Dendritic cell treated with granulocyte-macrophage colony-stimulating factor and Interleukin-4, amounts not matched to agents 40 ng/mL and 50 ng/mL, for 4 days (primary cell): ENCODE measurements around the gene NDUFA5.

ENCODE experiments used
- H3K27ac Mint-ChIP-seq: one replicate; pipeline ENCODE4 v1.8.0; 2022; ENCODE audit warnings: mild to moderate bottlenecking, mixed read lengths
- H3K27me3 Mint-ChIP-seq: one replicate; pipeline ENCODE4 v1.8.0; 2022; ENCODE audit warnings: mild to moderate bottlenecking, mixed read lengths
- H3K36me3 Mint-ChIP-seq: one replicate; pipeline ENCODE4 v1.8.0; 2022; ENCODE audit warnings: low read depth, mixed read lengths
- H3K4me1 Mint-ChIP-seq: one replicate; pipeline ENCODE4 v1.8.0; 2022; ENCODE audit warnings: low read depth, mixed read lengths
- H3K4me3 Mint-ChIP-seq: one replicate; pipeline ENCODE4 v1.8.0; 2022; ENCODE audit warnings: mild to moderate bottlenecking, moderate library complexity, mixed read lengths
- H3K9me3 Mint-ChIP-seq: one replicate; pipeline ENCODE4 v1.8.0; 2022; ENCODE audit warnings: mixed read lengths
- intact Hi-C: fragments of 100-400 bp; cut with micrococcal nuclease; formaldehyde crosslinking; loops from one replicate; pipeline ENCODE4 v1.15.0; 2022

NDUFA5 gene

DNA sequence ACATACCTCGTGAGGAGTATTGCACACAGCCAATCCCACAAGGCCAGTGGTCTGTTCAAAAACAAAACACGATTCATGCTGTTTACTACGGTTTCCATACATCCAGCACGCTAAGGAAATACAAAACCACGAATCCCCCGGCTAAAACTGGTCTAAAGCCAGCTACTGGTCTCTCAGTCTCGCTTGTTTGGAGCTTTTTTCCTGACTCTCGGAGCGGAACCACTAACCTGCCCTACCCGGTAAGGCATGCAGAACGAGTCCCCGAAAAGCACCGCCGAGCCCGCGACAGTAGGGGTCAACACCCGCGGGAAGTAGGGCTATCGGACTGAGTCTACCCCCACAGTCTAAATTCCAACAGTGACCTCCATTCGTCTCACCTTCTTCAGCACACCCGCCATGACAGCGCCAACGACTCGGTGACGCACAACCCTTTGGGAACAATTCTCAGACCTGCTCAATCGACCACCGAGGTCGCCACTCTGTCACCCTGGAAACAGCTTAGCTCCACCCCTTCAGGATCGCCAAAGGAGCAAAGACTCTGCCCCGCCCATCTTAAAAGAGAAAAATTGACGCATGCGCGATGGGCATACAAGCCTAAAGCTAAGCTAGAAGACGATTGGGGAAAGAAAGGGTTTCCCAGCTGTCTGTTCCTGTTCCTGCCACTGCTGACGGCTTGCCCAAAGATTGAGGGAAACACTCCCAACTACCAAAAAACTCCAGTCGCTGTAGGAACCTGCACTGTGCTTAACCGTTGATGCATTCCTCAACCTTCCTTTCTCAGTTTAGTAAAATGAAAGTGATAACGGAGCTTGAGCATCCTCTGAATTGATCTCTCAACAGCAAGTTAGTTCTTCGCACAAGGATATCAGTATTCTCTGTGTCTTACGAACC is at the start of gene NDUFA5:
Gene NDUFA5 (minus strand): TSS at position 421 of the 891 bp plus-strand sequence. CDS start 23 bp downstream, at position 398.
- Mint-ChIP-seq H3K4me1 (peaks cover 6% of the 10 kb centered on the region), H3K27me3 (peaks cover 16% of the 10 kb centered on the region), H3K27ac (no peak within 1 kb of the TSS), H3K36me3 (peaks cover 11% of the 10 kb centered on the region), H3K4me3 (no peak within 1 kb of the TSS), H3K9me3 (no peaks in the 10 kb centered on the region)
- intact Hi-C loops: loop anchor here (1.0 to 2.0 kb wide), 2 partner anchors 23 to 191 kb away; partner anchors contain the start of genes IQUB and WASL

GRCh38 chr7:123604739-123605138 is 47.1 kb upstream of the NDUFA5 start:
- Mint-ChIP-seq H3K9me3 (no peaks in the 10 kb centered on the region), H3K4me1 (no peaks in the 10 kb centered on the region), H3K27me3 (no peaks in the 10 kb centered on the region)

DNA sequence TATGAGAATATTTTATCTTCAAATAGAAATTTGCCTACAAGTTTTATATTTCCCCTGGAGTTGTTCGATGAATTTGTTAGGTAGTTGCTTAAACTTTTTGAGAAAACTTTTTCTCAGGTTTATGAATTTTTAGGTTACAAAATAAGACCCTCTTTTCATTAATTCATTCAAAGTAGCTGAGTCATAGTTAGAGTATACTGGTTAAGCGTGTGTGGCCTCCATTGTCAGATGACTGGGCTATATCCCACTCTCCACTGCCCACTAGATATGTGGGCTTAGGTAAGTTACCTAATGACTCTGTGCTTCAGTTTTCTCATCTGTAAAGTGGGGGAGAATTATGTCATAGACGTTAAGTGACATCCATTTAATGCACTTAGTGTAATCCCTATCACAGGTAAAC is 45.0 kb upstream of the NDUFA5 start:
- H3K4me1 Mint-ChIP-seq: no peaks in the 10 kb centered on the region

More at GRCh38 chr7:123604739-123605138, 47.1 kb upstream of the NDUFA5 start:
- intact Hi-C loops: no loop called here
- Mint-ChIP-seq H3K27ac (no peak overlapping the region), H3K36me3 (no peaks in the 10 kb centered on the region), H3K4me3 (no peak overlapping the region)

DNA sequence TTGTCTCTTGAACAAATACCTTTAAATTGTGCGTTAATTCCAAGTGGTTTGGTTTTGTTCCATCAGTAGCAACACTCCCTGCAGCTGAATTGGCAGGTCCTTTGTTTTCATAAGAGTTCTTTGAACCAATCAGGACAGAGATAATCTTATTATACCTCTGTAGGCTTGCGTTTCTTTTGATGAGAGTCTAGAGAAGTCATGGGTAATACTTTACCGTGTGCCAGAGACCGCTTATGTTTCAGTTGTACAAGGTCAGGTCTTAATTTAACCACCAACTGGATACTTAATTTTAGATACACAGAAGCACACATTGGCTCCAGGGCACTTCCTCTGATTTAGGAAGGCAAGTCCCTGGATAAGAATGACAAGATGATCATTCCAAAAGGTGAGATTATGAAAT is 43.9 kb upstream of the NDUFA5 start, which contains the start of gene ASB15:
Gene ASB15 (plus strand): TSS at position 292 of the 400 bp plus-strand sequence. CDS start 12,682 bp downstream, outside the sequence.
- Mint-ChIP-seq H3K4me1 (no peaks in the 10 kb centered on the region), H3K36me3 (no peaks in the 10 kb centered on the region), H3K27ac (no peak within 1 kb of the TSS), H3K4me3 (no peak within 1 kb of the TSS), H3K27me3 (no peaks in the 10 kb centered on the region), H3K9me3 (no peaks in the 10 kb centered on the region)
- intact Hi-C loops: no loop called here

More for the DNA sequence above, 45.0 kb upstream of the NDUFA5 start:
- Mint-ChIP-seq H3K9me3 (no peaks in the 10 kb centered on the region), H3K36me3 (no peaks in the 10 kb centered on the region), H3K27ac (no peak overlapping the region), H3K4me3 (no peak overlapping the region), H3K27me3 (no peaks in the 10 kb centered on the region)
- intact Hi-C loops: no loop called here

DNA sequence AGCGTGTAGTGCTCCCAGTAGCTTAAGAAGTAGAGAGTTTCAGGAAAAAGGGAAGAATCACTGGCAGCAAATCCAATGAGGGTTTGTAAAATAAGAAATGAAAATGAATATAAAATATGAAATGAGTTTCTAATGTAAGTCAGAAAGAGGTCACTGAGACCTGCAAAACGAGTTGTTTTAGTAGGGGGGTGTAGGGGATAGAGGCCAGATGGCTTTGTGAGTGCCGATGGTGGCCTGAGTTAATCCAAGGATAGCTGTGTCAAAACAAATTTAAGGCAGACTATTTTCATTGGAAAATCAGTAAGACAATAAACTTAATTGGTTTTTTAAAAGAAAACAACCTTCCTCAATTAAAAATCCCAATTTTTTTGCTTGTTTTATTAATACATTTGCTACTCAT is 43.3 kb upstream of the NDUFA5 start:
- no peaks in the 10 kb centered on the region for H3K9me3 Mint-ChIP-seq
- no peaks in the 10 kb centered on the region for H3K36me3 Mint-ChIP-seq
- no peak overlapping the region for H3K27ac Mint-ChIP-seq
- intact Hi-C loops: no loop called here
- no peaks in the 10 kb centered on the region for H3K4me1 Mint-ChIP-seq
- no peaks in the 10 kb centered on the region for H3K27me3 Mint-ChIP-seq
- H3K4me3 Mint-ChIP-seq: no peak overlapping the region

DNA sequence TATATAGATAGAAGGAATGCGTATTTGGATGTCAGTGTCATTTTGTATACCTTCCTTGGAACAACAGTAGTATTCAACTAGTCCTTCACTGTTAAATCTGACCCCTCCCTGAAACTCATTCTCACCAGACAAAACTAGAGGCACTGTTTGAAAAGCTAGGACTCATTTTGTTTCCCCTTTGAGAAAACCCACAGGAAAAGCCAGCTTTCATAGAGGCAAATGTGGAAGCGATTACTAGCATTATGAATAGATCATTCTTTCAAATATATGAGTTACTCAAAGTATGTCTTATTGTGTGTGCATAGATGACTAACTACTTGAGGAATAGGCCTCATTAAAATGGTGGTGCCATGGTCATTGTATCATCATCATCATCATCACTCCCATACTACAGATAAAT is 42.1 kb upstream of the NDUFA5 start:
- no peaks in the 10 kb centered on the region for H3K36me3 Mint-ChIP-seq
- H3K4me1 Mint-ChIP-seq: no peaks in the 10 kb centered on the region
- H3K4me3 Mint-ChIP-seq: no peak overlapping the region
- H3K27ac Mint-ChIP-seq: no peak overlapping the region
- no peaks in the 10 kb centered on the region for H3K9me3 Mint-ChIP-seq
- H3K27me3 Mint-ChIP-seq: no peaks in the 10 kb centered on the region
- intact Hi-C loops: no loop called here

GRCh38 chr7:123598657-123599056 is 41.0 kb upstream of the NDUFA5 start:
- H3K4me1 Mint-ChIP-seq: no peaks in the 10 kb centered on the region
- H3K27me3 Mint-ChIP-seq: no peaks in the 10 kb centered on the region
- H3K36me3 Mint-ChIP-seq: no peaks in the 10 kb centered on the region
- intact Hi-C loops: no loop called here
- no peak overlapping the region for H3K4me3 Mint-ChIP-seq
- H3K27ac Mint-ChIP-seq: no peak overlapping the region
- no peaks in the 10 kb centered on the region for H3K9me3 Mint-ChIP-seq

DNA sequence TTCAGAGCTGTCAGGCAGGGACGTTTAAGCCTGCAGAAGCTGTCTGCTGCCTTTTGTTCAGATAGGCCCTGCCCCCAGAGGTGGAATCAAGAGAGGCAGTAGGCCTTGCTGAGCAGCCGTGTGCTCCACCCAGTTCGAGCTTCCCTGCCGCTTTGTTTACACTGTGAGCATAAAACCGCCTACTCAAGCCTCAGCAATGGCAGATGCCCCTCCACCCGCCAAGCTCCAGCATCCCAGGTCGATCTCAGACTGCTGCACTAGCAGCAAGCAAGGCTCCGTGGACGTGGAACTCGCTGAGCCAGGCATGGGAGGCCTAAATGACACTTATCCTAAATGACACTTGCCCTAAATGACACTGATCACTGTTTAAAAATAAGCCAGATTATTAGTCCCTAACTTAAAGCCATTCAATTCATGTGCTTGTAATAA is 37.2 kb upstream of the NDUFA5 start:
- H3K4me1 Mint-ChIP-seq: no peaks in the 10 kb centered on the region
- H3K36me3 Mint-ChIP-seq: no peaks in the 10 kb centered on the region
- no peaks in the 10 kb centered on the region for H3K9me3 Mint-ChIP-seq
- no peaks in the 10 kb centered on the region for H3K27me3 Mint-ChIP-seq
- intact Hi-C loops: no loop called here
- H3K27ac Mint-ChIP-seq: no peak overlapping the region
- H3K4me3 Mint-ChIP-seq: no peak overlapping the region

GRCh38 chr7:123588376-123588775 is 30.8 kb upstream of the NDUFA5 start:
- H3K27ac Mint-ChIP-seq: no peak overlapping the region
- intact Hi-C loops: no loop called here
- no peak overlapping the region for H3K4me3 Mint-ChIP-seq
- H3K4me1 Mint-ChIP-seq: no peaks in the 10 kb centered on the region
- no peaks in the 10 kb centered on the region for H3K9me3 Mint-ChIP-seq
- H3K27me3 Mint-ChIP-seq: no peaks in the 10 kb centered on the region
- H3K36me3 Mint-ChIP-seq: no peaks in the 10 kb centered on the region

GRCh38 chr7:123583821-123584220 is 26.2 kb upstream of the NDUFA5 start:
- H3K27me3 Mint-ChIP-seq: peaks cover 3% of the 10 kb centered on the region
- no peak overlapping the region for H3K27ac Mint-ChIP-seq
- H3K4me3 Mint-ChIP-seq: no peak overlapping the region
- intact Hi-C loops: no loop called here
- H3K9me3 Mint-ChIP-seq: no peaks in the 10 kb centered on the region
- no peaks in the 10 kb centered on the region for H3K36me3 Mint-ChIP-seq
- no peaks in the 10 kb centered on the region for H3K4me1 Mint-ChIP-seq

DNA sequence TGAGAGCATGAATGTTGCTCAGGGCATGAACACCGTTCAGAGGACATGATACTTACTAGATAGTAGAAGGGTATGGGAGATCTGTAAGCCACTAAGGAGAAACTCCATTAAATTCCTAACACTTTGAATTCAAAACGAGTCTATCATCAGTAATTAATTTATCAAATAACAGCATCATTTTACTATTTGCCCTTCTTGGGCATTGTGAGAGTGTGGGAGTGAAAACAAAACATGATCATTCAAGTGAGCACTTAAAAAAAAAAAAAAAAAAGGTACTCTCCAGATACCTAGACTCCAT is 23.5 kb upstream of the NDUFA5 start:
- intact Hi-C loops: no loop called here
- Mint-ChIP-seq H3K36me3 (no peaks in the 10 kb centered on the region), H3K4me1 (no peaks in the 10 kb centered on the region), H3K27ac (no peak overlapping the region), H3K4me3 (no peak overlapping the region), H3K27me3 (peaks cover 4% of the 10 kb centered on the region), H3K9me3 (no peaks in the 10 kb centered on the region)

- no peak overlapping the region for H3K27ac Mint-ChIP-seq
- no peaks in the 10 kb centered on the region for H3K36me3 Mint-ChIP-seq
- no peaks in the 10 kb centered on the region for H3K4me1 Mint-ChIP-seq
- intact Hi-C loops: no loop called here
- no peak overlapping the region for H3K4me3 Mint-ChIP-seq
- H3K27me3 Mint-ChIP-seq: peaks cover 5% of the 10 kb centered on the region
- H3K9me3 Mint-ChIP-seq: no peaks in the 10 kb centered on the region
Observed at GRCh38 chr7:123580406-123581161, 23.0 kb upstream of the NDUFA5 start.

- H3K9me3 Mint-ChIP-seq: no peaks in the 10 kb centered on the region
Observed at GRCh38 chr7:123579416-123579815, 21.8 kb upstream of the NDUFA5 start.

DNA sequence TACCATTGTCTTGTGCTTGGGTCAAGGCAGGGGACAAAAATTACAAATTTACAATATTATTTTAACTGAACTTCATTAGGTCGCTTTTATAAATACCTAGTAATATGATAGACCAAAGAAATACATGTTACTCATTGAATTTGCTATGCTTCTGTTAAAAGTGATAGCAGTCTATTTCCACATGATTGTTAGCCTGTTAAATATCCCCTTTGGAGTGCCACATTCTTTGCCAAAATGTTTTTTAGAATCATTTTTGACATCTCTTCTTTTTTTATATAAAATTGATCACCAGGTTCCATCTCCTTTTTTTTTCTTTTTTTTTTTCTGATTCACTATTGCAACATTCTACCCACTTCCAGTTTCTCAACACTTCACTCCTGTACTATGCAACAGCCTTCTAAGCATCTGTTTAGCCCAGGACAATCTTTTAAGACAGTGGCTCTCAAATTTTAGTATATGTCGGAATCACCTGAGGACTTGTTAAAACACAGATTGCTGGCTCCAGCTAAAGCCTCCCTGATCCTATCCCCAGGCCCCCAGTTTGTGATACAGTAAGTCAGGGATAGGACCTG is 16.4 kb upstream of the NDUFA5 start:
- intact Hi-C loops: no loop called here
- H3K4me3 Mint-ChIP-seq: no peak overlapping the region
- no peaks in the 10 kb centered on the region for H3K9me3 Mint-ChIP-seq
- no peak overlapping the region for H3K27ac Mint-ChIP-seq
- peaks cover 2% of the 10 kb centered on the region for H3K27me3 Mint-ChIP-seq
- H3K4me1 Mint-ChIP-seq: peaks cover 7% of the 10 kb centered on the region
- H3K36me3 Mint-ChIP-seq: no peaks in the 10 kb centered on the region

More at GRCh38 chr7:123579416-123579815, 21.8 kb upstream of the NDUFA5 start:
- H3K27ac Mint-ChIP-seq: no peak overlapping the region
- H3K27me3 Mint-ChIP-seq: peaks cover 5% of the 10 kb centered on the region
- H3K36me3 Mint-ChIP-seq: no peaks in the 10 kb centered on the region
- intact Hi-C loops: loop anchor here (5.0 kb wide), 1 partner anchor 288 kb away; no protein-coding TSS in a partner anchor
- H3K4me3 Mint-ChIP-seq: no peak overlapping the region
- H3K4me1 Mint-ChIP-seq: no peaks in the 10 kb centered on the region
